Measurements from ENCODE around the gene TNPO1.
"Not testable (repeated sequence)": the region's sequence is repeated elsewhere in the genome, so short reads cannot be mapped to it uniquely, and the experiment has no call there.

The TNPO1 gene

GRCh38 chr5:72816284-72817075, at the start of gene TNPO1:
TNPO1 (plus strand) TSS chr5:72816661; CDS start chr5:72816738, 77 bp downstream.
- peak; percentile 66 to 75 for DNase-seq (ENCODE audit: low read depth in 2 of 2)

GRCh38 chr5:72767289-72768010, 49.0 kb upstream of the TNPO1 start:
- DNase-seq (ENCODE audit: low read depth in 2 of 2): no peak

- no peak for DNase-seq (ENCODE audit: low read depth in 2 of 2)
Measured at GRCh38 chr5:72770266-72770665, 46.2 kb upstream of the TNPO1 start.

GRCh38 chr5:72776684-72777083, 39.8 kb upstream of the TNPO1 start:
- DNase-seq (ENCODE audit: low read depth in 2 of 2): no peak

GRCh38 chr5:72779520-72779919, 36.9 kb upstream of the TNPO1 start:
- no peak for DNase-seq (ENCODE audit: low read depth in 2 of 2)

GRCh38 chr5:72783354-72783753, 33.1 kb upstream of the TNPO1 start:
- DNase-seq (ENCODE audit: low read depth in 2 of 2): no peak

GRCh38 chr5:72784129-72784528, 32.3 kb upstream of the TNPO1 start:
- DNase-seq (ENCODE audit: low read depth in 2 of 2): no peak

- DNase-seq (ENCODE audit: low read depth in 2 of 2): no peak
Measured at GRCh38 chr5:72785801-72786200, 30.7 kb upstream of the TNPO1 start.

GRCh38 chr5:72786676-72787075, 29.8 kb upstream of the TNPO1 start:
- DNase-seq (ENCODE audit: low read depth in 2 of 2): no peak

GRCh38 chr5:72788866-72789505, 27.5 kb upstream of the TNPO1 start:
- DNase-seq (ENCODE audit: low read depth in 2 of 2): no peak

GRCh38 chr5:72790186-72790585, 26.3 kb upstream of the TNPO1 start:
- DNase-seq (ENCODE audit: low read depth in 2 of 2): no peak

GRCh38 chr5:72792662-72793061, 23.8 kb upstream of the TNPO1 start:
- not testable (repeated sequence) for DNase-seq (ENCODE audit: low read depth in 2 of 2)

- no peak for DNase-seq (ENCODE audit: low read depth in 2 of 2)
Measured at GRCh38 chr5:72796001-72796400, 20.5 kb upstream of the TNPO1 start.

GRCh38 chr5:72799721-72800120, 16.7 kb upstream of the TNPO1 start:
- DNase-seq (ENCODE audit: low read depth in 2 of 2): no peak

- not testable (repeated sequence) for DNase-seq (ENCODE audit: low read depth in 2 of 2)
Measured at GRCh38 chr5:72808637-72809036, 7.8 kb upstream of the TNPO1 start.

GRCh38 chr5:72811849-72812248, 4.6 kb upstream of the TNPO1 start:
- DNase-seq (ENCODE audit: low read depth in 2 of 2): no peak

- no peak for DNase-seq (ENCODE audit: low read depth in 2 of 2)
Measured at GRCh38 chr5:72812488-72812887, 4.0 kb upstream of the TNPO1 start.

- no peak for DNase-seq (ENCODE audit: low read depth in 2 of 2)
Measured at GRCh38 chr5:72814104-72814503, 2.4 kb upstream of the TNPO1 start.

GRCh38 chr5:72814864-72815263, 1.6 kb upstream of the TNPO1 start:
- no peak for DNase-seq (ENCODE audit: low read depth in 2 of 2)

GRCh38 chr5:72815580-72816283, 729 bp upstream of the TNPO1 start:
- DNase-seq (ENCODE audit: low read depth in 2 of 2): peak in 1 of 2 experiments; percentile 14

- peak; percentile 5 to 29 for DNase-seq (ENCODE audit: low read depth in 2 of 2)
Measured at GRCh38 chr5:72817076-72817481, 618 bp downstream of the TNPO1 start.

GRCh38 chr5:72817671-72818266, 1.3 kb downstream of the TNPO1 start:
- DNase-seq (ENCODE audit: low read depth in 2 of 2): no peak
